GM18861 (cell line): ENCODE data around the gene L3MBTL3.

Experiments used
- ATAC-seq: cut with Tn5 transposase; IDR thresholded peaks from one replicate; pipeline ENCODE4 v1.9.1; 2021; ENCODE audit not compliant: unreplicated experiment

Gene L3MBTL3

GRCh38 chr6:130018292-130018743 lies at the start of gene L3MBTL3:
TSS of gene L3MBTL3 (plus strand) at chr6:130018581. CDS start at chr6:130042700, 24,119 bp downstream.
- ATAC-seq = peak; percentile 53

- ATAC-seq = no peak
Measured at GRCh38 chr6:129969064-129969463, 49.3 kb upstream of the L3MBTL3 start.

GRCh38 chr6:129976110-129976509 lies 42.3 kb upstream of the L3MBTL3 start:
- ATAC-seq = no peak

GRCh38 chr6:129978148-129978916 lies 40.0 kb upstream of the L3MBTL3 start:
- ATAC-seq = no peak

GRCh38 chr6:129980821-129981220 lies 37.6 kb upstream of the L3MBTL3 start:
- no peak for ATAC-seq

GRCh38 chr6:129981598-129981997 lies 36.8 kb upstream of the L3MBTL3 start:
- no peak for ATAC-seq

- no peak for ATAC-seq
Measured at GRCh38 chr6:129989396-129989795, 29.0 kb upstream of the L3MBTL3 start.

GRCh38 chr6:129992881-129993280 lies 25.5 kb upstream of the L3MBTL3 start:
- no peak for ATAC-seq

GRCh38 chr6:129994410-129994809 lies 24.0 kb upstream of the L3MBTL3 start:
- ATAC-seq = no peak

- no peak for ATAC-seq
Measured at GRCh38 chr6:129996387-129996786, 22.0 kb upstream of the L3MBTL3 start.

GRCh38 chr6:130000526-130001421 lies 17.6 kb upstream of the L3MBTL3 start:
- ATAC-seq = no peak

GRCh38 chr6:130008236-130008873 lies 10.0 kb upstream of the L3MBTL3 start:
- no peak for ATAC-seq

- ATAC-seq = no peak
Measured at GRCh38 chr6:130009146-130009545, 9.2 kb upstream of the L3MBTL3 start.

GRCh38 chr6:130010387-130010786 lies 8.0 kb upstream of the L3MBTL3 start:
- ATAC-seq = no peak

GRCh38 chr6:130012728-130013127 lies 5.7 kb upstream of the L3MBTL3 start:
- no peak for ATAC-seq

GRCh38 chr6:130018744-130019325 lies 454 bp downstream of the L3MBTL3 start:
- ATAC-seq = no peak

- no peak for ATAC-seq
Measured at GRCh38 chr6:130019326-130020072, 1.1 kb downstream of the L3MBTL3 start.

GRCh38 chr6:130020073-130020906 lies 1.9 kb downstream of the L3MBTL3 start:
- no peak for ATAC-seq

- ATAC-seq = peak; percentile 75
Measured at GRCh38 chr6:130020907-130021629, 2.7 kb downstream of the L3MBTL3 start.
